ENCODE results near the gene INO80D. TPM values are rescaled to one million over a fixed set of nuclear protein-coding genes. Genes with fewer than 3 reads are reported as not detected.
A peak's percentile ranks its signal among the peaks of the same experiment; 100 is the strongest.

The INO80D gene
- total and polyA plus RNA-seq, 2 of the 13 experiments (the other 11 are each of a cell fraction or from before 2014, with no cell fraction given): 7.6 to 7.9 TPM

DNA sequence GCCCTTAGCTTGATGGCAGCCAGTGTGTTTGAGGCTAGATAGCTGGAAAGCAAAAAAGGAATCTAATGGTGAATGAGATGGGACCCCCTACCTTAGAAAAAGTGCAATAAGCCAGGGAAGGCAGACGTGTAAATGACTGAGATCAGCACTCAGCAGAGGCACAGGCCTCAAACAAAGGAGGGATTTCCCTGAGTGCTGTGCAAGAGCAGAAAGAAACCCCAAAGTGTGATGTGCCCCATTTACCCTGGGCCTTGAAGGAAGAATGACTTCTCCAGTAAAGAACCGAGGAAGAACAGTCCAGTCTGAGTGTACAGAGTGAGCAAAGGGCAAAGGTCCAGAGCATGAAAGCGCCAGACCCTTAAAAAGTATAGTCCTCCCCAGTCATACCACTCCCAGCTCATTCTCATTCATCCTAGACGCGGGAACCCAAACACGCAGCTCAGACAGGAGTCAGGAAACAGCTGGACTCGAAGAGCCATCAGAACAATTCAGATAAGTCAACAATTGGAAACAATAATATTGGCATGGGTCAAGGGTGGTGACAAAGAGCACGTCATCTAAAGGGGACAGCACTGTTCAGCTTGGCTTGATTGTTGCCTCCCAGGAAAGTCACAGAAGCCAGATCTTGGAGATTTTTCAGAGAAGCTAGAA, 121.7 kb downstream of the INO80D start (continued):
- no peak for TF ChIP-seq ZBTB1 (CRISPR knock-in tag; IDR thresholded peaks at IDR 0.05; ENCODE audit: borderline replicate concordance)
- no peak for TF ChIP-seq ZNF775 (CRISPR knock-in tag; IDR thresholded peaks at IDR 0.05; ENCODE audit: borderline replicate concordance)
- TF ChIP-seq ZNF318 (CRISPR knock-in tag; IDR thresholded peaks at IDR 0.05): no peak
- no peak for TF ChIP-seq NCOA5 (CRISPR knock-in tag; IDR thresholded peaks at IDR 0.05)
- TF ChIP-seq HBP1 (CRISPR knock-in tag; IDR thresholded peaks at IDR 0.05; ENCODE audit: low read depth): no peak
- TF ChIP-seq ZNF737 (CRISPR knock-in tag; IDR thresholded peaks at IDR 0.05; ENCODE audit: borderline replicate concordance): no peak
- TF ChIP-seq TBX2 (CRISPR knock-in tag; IDR thresholded peaks at IDR 0.05; ENCODE audit: borderline replicate concordance): no peak
- peak; percentile 51 for TF ChIP-seq SALL1 (CRISPR knock-in tag; IDR thresholded peaks at IDR 0.05)
- no peak for TF ChIP-seq NBN (conservative IDR thresholded peaks at IDR 0.05)
- TF ChIP-seq E2F1 (CRISPR knock-in tag; IDR thresholded peaks at IDR 0.05): no peak
- TF ChIP-seq TFDP1 (CRISPR knock-in tag; IDR thresholded peaks at IDR 0.05; ENCODE audit: borderline replicate concordance): peak; percentile 35; the same call in 1 of the 2 replicates
- TF ChIP-seq, protein P1, sequence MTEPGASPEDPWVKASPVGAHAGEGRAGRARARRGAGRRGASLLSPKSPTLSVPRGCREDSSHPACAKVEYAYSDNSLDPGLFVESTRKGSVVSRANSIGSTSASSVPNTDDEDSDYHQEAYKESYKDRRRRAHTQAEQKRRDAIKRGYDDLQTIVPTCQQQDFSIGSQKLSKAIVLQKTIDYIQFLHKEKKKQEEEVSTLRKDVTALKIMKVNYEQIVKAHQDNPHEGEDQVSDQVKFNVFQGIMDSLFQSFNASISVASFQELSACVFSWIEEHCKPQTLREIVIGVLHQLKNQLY (CRISPR knock-in tag; IDR thresholded peaks at IDR 0.05): no peak
- TF ChIP-seq ZNF431 (CRISPR knock-in tag; IDR thresholded peaks at IDR 0.05; ENCODE audit: borderline replicate concordance, low read depth): no peak
- no peak for TF ChIP-seq ZNF552 (CRISPR knock-in tag; IDR thresholded peaks at IDR 0.05; ENCODE audit: borderline replicate concordance)
- TF ChIP-seq ZNF772 (CRISPR knock-in tag; IDR thresholded peaks at IDR 0.05): no peak
- TF ChIP-seq ZNF891 (CRISPR knock-in tag; IDR thresholded peaks at IDR 0.05): no peak

All from HepG2 (cell line).